Stimulated activated naive B cell treated with anti-CD40 and anti-IgM and Interleukin-4, amounts not matched to agents 10 μg/mL and 1 μg/mL and 100 μg/mL, for 72 hours (primary cell): ENCODE results near the gene LCN2.
"Not testable (repeated sequence)": the region's sequence is repeated elsewhere in the genome, so short reads cannot be mapped to it uniquely, and the experiment has no call there.

Experiments used
- ATAC-seq, 2 donors: fragments of 150-1000 bp; cut with Tn5 transposase; replicated peaks; 2 replicates each; pipeline ENCODE4 v1.10.0; 2021; ENCODE audit warnings: moderate library complexity in 1 of 2
- DNase-seq: peaks from one replicate; pipeline ENCODE4 v3.0.0; 2021
- H3K27ac Mint-ChIP-seq: one replicate; pipeline ENCODE4 v1.8.0; 2022; ENCODE audit warnings: mild to moderate bottlenecking, mixed read lengths
- H3K27me3 Mint-ChIP-seq, 2 donors: one replicate each; pipeline ENCODE4 v1.8.0; 2022; ENCODE audit warnings: mixed read lengths in 2 of 2
- H3K36me3 Mint-ChIP-seq, 2 donors: one replicate each; pipeline ENCODE4 v1.8.0; 2022; ENCODE audit warnings: mixed read lengths in 2 of 2, mild to moderate bottlenecking in 1 of 2
- H3K4me1 Mint-ChIP-seq, 2 donors: one replicate each; pipeline ENCODE4 v1.8.0; 2022; ENCODE audit warnings: mixed read lengths in 2 of 2, mild to moderate bottlenecking in 1 of 2
- H3K4me3 Mint-ChIP-seq, 2 donors: one replicate each; pipeline ENCODE4 v1.8.0; 2022; ENCODE audit warnings: mild to moderate bottlenecking in 2 of 2, mixed read lengths in 2 of 2, moderate library complexity in 1 of 2
- H3K9me3 Mint-ChIP-seq, 2 donors: one replicate each; pipeline ENCODE4 v1.8.0; 2022; ENCODE audit warnings: mixed read lengths in 2 of 2, mild to moderate bottlenecking in 1 of 2

LCN2 gene

GRCh38 chr9:128108269-128109049 is 40.8 kb upstream of the LCN2 start:
- Mint-ChIP-seq H3K9me3 (no peaks in the 10 kb centered on the region), H3K27me3 (no peaks in the 10 kb centered on the region), H3K36me3 (peaks cover 41 to 64% of the 10 kb centered on the region in 2 donors), H3K27ac (peak overlapping the region; percentile 80), H3K4me3 (no peak overlapping the region), H3K4me1 (peaks cover 11 to 12% of the 10 kb centered on the region in 2 donors)
- DNase-seq (no peak), ATAC-seq (no peak)

- no peak for DNase-seq
- Mint-ChIP-seq H3K36me3 (peaks cover 43 to 64% of the 10 kb centered on the region in 2 donors), H3K4me3 (no peak overlapping the region), H3K27ac (peak overlapping the region; percentile 1), H3K27me3 (no peaks in the 10 kb centered on the region), H3K9me3 (no peaks in the 10 kb centered on the region), H3K4me1 (peaks cover 10 to 15% of the 10 kb centered on the region in 2 donors)
- no peak for ATAC-seq
Measured at GRCh38 chr9:128109050-128109709, 40.1 kb upstream of the LCN2 start.

DNA sequence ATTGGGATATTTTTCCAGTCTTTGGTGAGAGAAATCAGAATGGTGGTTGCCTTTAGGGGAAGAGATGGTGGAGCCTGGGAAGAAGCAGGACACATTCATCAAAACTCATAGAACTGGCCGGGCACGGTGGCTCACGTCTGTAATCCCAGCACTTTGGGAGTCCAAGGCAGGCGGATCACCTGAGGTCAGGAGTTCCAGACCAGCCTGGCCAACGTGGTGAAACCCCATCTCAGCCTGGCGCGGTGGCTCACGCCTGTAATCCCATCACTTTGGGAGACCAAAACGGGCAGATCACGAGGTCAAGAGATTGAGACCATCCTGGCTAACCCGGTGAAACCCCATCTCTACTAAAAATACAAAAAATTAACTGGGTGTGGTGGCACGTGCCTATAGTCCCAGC is 37.5 kb upstream of the LCN2 start:
- not testable (repeated sequence) for ATAC-seq, H3K4me3 Mint-ChIP-seq, H3K9me3 Mint-ChIP-seq, DNase-seq, H3K27me3 Mint-ChIP-seq
- peak overlapping the region; percentile 65 for H3K27ac Mint-ChIP-seq
- H3K36me3 Mint-ChIP-seq: peaks cover 41 to 65% of the 10 kb centered on the region in 2 donors
- peaks cover 32 to 40% of the 10 kb centered on the region in 2 donors for H3K4me1 Mint-ChIP-seq

GRCh38 chr9:128113526-128114325 is 35.5 kb upstream of the LCN2 start:
- peak overlapping the region; percentile 78 for H3K27ac Mint-ChIP-seq

GRCh38 chr9:128114326-128115186 is 34.7 kb upstream of the LCN2 start:
- DNase-seq (no peak), ATAC-seq (no peak)
- Mint-ChIP-seq H3K4me1 (peaks cover 41 to 53% of the 10 kb centered on the region in 2 donors), H3K27me3 (no peaks in the 10 kb centered on the region), H3K9me3 (no peaks in the 10 kb centered on the region), H3K4me3 (peak overlapping the region; percentile 14 to 21), H3K27ac (peak overlapping the region; percentile 98), H3K36me3 (peaks cover 32 to 54% of the 10 kb centered on the region in 2 donors)

More at GRCh38 chr9:128113526-128114325, 35.5 kb upstream of the LCN2 start:
- peaks cover 34 to 56% of the 10 kb centered on the region in 2 donors for H3K36me3 Mint-ChIP-seq
- no peak overlapping the region for H3K4me3 Mint-ChIP-seq
- ATAC-seq: no peak
- no peaks in the 10 kb centered on the region for H3K9me3 Mint-ChIP-seq
- DNase-seq: no peak
- no peaks in the 10 kb centered on the region for H3K27me3 Mint-ChIP-seq
- peaks cover 42 to 55% of the 10 kb centered on the region in 2 donors for H3K4me1 Mint-ChIP-seq

GRCh38 chr9:128115187-128116103 is 33.8 kb upstream of the LCN2 start:
- no peaks in the 10 kb centered on the region for H3K9me3 Mint-ChIP-seq
- peaks cover 38 to 49% of the 10 kb centered on the region in 2 donors for H3K4me1 Mint-ChIP-seq
- DNase-seq (peak; percentile 89), ATAC-seq (peak; percentile 94 to 96)
- H3K27ac Mint-ChIP-seq: peak overlapping the region; percentile 98
- H3K36me3 Mint-ChIP-seq: peaks cover 31 to 51% of the 10 kb centered on the region in 2 donors
- H3K27me3 Mint-ChIP-seq: no peaks in the 10 kb centered on the region
- H3K4me3 Mint-ChIP-seq: peak overlapping the region; percentile 58 to 59

- DNase-seq: no peak
- Mint-ChIP-seq H3K36me3 (peaks cover 33 to 47% of the 10 kb centered on the region in 2 donors), H3K27ac (peak overlapping the region; percentile 98), H3K27me3 (no peaks in the 10 kb centered on the region), H3K4me3 (peak overlapping the region; percentile 58 to 59), H3K4me1 (peaks cover 36 to 49% of the 10 kb centered on the region in 2 donors), H3K9me3 (no peaks in the 10 kb centered on the region)
- no peak for ATAC-seq
Measured at GRCh38 chr9:128116104-128117083, 32.9 kb upstream of the LCN2 start.

GRCh38 chr9:128117613-128118471 is 31.4 kb upstream of the LCN2 start:
- Mint-ChIP-seq H3K9me3 (no peaks in the 10 kb centered on the region), H3K4me1 (peaks cover 37 to 49% of the 10 kb centered on the region in 2 donors), H3K27ac (peak overlapping the region; percentile 56), H3K4me3 (peak overlapping the region in 1 of 2 donors; percentile 47), H3K27me3 (no peaks in the 10 kb centered on the region), H3K36me3 (peaks cover 34 to 51% of the 10 kb centered on the region in 2 donors)
- ATAC-seq: peak; percentile 41 to 49
- peak; percentile 86 for DNase-seq

- Mint-ChIP-seq H3K4me3 (peak overlapping the region in 1 of 2 donors; percentile 21), H3K27ac (no peak overlapping the region), H3K9me3 (no peaks in the 10 kb centered on the region), H3K27me3 (no peaks in the 10 kb centered on the region), H3K36me3 (peaks cover 31 to 48% of the 10 kb centered on the region in 2 donors), H3K4me1 (peaks cover 37 to 47% of the 10 kb centered on the region in 2 donors)
- DNase-seq (no peak), ATAC-seq (no peak)
Measured at GRCh38 chr9:128118472-128118857, 30.8 kb upstream of the LCN2 start.

DNA sequence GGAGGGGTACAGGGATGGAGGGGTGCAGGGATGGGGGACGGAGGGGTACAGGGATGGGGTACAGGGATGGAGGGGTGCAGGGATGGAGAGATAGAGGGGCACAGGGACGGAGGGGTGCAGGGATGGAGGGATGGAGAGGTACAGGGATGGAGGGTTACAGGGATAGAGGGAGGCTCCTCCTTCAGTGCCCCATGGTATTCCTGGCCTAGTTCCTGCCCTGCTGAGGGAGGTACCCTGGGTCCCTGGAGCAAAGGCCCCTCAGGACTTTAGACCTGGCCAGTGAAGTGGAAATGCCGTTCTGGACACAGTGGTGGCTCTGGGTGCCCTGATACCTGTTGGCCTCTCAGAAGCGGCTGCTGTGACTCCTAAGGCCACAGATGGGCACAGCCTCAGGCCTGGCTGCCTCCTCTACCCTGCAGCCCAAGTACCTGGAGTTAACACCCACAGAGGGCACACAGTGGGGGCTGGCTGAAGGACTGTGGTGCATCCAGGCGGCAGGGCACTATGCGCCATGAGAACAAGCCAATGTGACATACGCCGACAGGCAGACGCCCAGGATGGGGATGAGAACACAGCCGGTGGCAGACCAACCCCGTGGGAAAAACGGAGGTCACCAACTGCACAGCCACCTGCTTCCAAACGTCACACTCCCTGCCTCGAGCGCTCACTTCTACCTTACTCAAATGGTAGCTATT is 30.1 kb upstream of the LCN2 start:
- no peak for ATAC-seq
- H3K4me3 Mint-ChIP-seq: no peak overlapping the region
- no peak for DNase-seq

More for the DNA sequence above, 30.1 kb upstream of the LCN2 start:
- Mint-ChIP-seq H3K27me3 (no peaks in the 10 kb centered on the region), H3K27ac (peak overlapping the region; percentile 37), H3K9me3 (no peaks in the 10 kb centered on the region), H3K36me3 (peaks cover 30 to 49% of the 10 kb centered on the region in 2 donors), H3K4me1 (peaks cover 39 to 45% of the 10 kb centered on the region in 2 donors)
